Measurements from ENCODE around the gene EIF3M. TPM values are rescaled to one million over a fixed set of nuclear protein-coding genes. Genes with fewer than 3 reads are reported as not detected.
"Not testable (repeated sequence)": the region's sequence is repeated elsewhere in the genome, so short reads cannot be mapped to it uniquely, and the experiment has no call there.

EIF3M gene
- total and polyA plus RNA-seq, 7 donors, result 135 to 435 (median 197) TPM

DNA sequence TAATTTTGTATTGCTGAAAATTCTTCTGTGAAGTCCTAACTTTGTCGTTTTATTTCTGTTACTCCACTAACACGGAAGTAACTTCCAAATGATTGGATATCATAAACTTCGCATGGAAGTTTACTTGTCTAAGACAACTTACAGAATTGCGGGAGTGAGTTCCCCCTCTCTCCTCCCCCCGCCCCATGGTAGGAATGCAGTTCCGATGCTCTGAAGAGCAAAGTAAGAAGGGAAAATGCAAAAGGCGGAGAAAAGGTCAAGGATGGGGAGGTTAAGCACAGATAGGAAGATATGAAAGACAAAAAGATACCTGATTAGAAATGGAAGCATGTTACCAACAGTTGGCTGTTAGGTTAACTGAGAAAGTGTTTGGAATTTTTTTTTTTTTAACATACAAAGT lies 1.3 kb downstream of the EIF3M start:
- Histone ChIP-seq H3K4me1 (peaks cover 26% of the 10 kb centered on the region), H3K9me3 (no peaks in the 10 kb centered on the region), H3K27me3 (ENCODE audit: insufficient read depth in 3 of 3, low read length in 2 of 3) (no peaks in the 10 kb centered on the region), H3K27ac (no peak overlapping the region), H3K36me3 (ENCODE audit: insufficient read depth in 1 of 2, low read depth in 1 of 2) (peaks cover 0 to 22% of the 10 kb centered on the region in 2 donors), H3K4me3 (peak overlapping the region; percentile 77)
- no peak for DNase-seq
- TF ChIP-seq, protein P1, sequence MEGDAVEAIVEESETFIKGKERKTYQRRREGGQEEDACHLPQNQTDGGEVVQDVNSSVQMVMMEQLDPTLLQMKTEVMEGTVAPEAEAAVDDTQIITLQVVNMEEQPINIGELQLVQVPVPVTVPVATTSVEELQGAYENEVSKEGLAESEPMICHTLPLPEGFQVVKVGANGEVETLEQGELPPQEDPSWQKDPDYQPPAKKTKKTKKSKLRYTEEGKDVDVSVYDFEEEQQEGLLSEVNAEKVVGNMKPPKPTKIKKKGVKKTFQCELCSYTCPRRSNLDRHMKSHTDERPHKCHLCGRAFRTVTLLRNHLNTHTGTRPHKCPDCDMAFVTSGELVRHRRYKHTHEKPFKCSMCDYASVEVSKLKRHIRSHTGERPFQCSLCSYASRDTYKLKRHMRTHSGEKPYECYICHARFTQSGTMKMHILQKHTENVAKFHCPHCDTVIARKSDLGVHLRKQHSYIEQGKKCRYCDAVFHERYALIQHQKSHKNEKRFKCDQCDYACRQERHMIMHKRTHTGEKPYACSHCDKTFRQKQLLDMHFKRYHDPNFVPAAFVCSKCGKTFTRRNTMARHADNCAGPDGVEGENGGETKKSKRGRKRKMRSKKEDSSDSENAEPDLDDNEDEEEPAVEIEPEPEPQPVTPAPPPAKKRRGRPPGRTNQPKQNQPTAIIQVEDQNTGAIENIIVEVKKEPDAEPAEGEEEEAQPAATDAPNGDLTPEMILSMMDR (IDR thresholded peaks at IDR 0.05), result no peak
- ATAC-seq, result no peak
- WGBS, 3 donors, result 15 to 20% (median 18%) methylated on average over 7 of the region's 7 CpGs
- intact Hi-C loops (cut with DNase I), result loop anchor here (5.0 to 10.0 kb wide), 2 partner anchors 310 to 1307 kb away; partner anchors contain the start of genes LMO2 (in 1 of the 2) and QSER1 (in 1 of the 2)

- no peaks in the 10 kb centered on the region for H3K9me3 ChIP-seq
- no peak overlapping the region for H3K4me3 ChIP-seq
- 73 to 83% (median 79%) methylated on average over 4 of the region's 4 CpGs for WGBS, 3 donors
- no peaks in the 10 kb centered on the region for H3K27me3 ChIP-seq (ENCODE audit: insufficient read depth in 3 of 3, low read length in 2 of 3)
- H3K36me3 ChIP-seq (ENCODE audit: insufficient read depth in 1 of 2, low read depth in 1 of 2), result peaks cover 8 to 40% of the 10 kb centered on the region in 2 donors
- intact Hi-C loops (cut with DNase I), result loop anchor here in 1 of 2 donors (10.0 kb wide), 1 partner anchor 308 kb away; the partner anchor contains the start of gene QSER1
- H3K27ac ChIP-seq, result no peak overlapping the region
- ATAC-seq, result no peak
- peaks cover 26% of the 10 kb centered on the region for H3K4me1 ChIP-seq
- no peak for DNase-seq
- TF ChIP-seq, protein P1 (IDR thresholded peaks at IDR 0.05), result no peak
Measured at GRCh38 chr11:32586576-32587190, 3.1 kb downstream of the EIF3M start.

GRCh38 chr11:32594272-32594671 lies 10.6 kb downstream of the EIF3M start:
- no peaks in the 10 kb centered on the region for H3K9me3 ChIP-seq
- no peak overlapping the region for H3K4me3 ChIP-seq
- TF ChIP-seq, protein P1 (IDR thresholded peaks at IDR 0.05), result no peak
- no peaks in the 10 kb centered on the region for H3K27me3 ChIP-seq (ENCODE audit: insufficient read depth in 3 of 3, low read length in 2 of 3)
- H3K27ac ChIP-seq, result no peak overlapping the region
- peaks cover 24 to 100% of the 10 kb centered on the region in 2 donors for H3K36me3 ChIP-seq (ENCODE audit: insufficient read depth in 1 of 2, low read depth in 1 of 2)
- intact Hi-C loops (cut with DNase I), result no loop called here
- DNase-seq (no peak), ATAC-seq (no peak)
- no peaks in the 10 kb centered on the region for H3K4me1 ChIP-seq

DNA sequence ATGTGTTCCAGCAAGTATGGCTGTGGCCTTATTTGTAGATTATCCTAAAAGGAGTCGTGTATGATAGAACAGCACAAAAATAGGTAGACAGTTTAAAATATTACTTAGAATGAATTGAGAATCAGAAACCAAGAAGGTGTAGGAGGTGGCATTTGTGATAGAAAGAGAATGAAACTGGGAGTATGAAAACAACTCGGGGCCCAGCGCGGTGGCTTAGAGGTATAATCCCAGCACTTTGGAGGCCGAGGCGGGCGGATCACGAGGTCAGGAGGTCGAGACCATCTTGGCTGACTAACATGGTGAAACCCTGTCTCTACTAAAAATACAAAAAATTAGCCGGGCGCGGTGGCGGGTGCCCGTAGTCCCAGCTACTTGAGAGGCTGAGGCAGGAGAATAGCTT lies 12.5 kb downstream of the EIF3M start:
- H3K4me3 ChIP-seq; ATAC-seq; H3K9me3 ChIP-seq; DNase-seq; intact Hi-C loops (cut with DNase I); H3K27ac ChIP-seq; H3K4me1 ChIP-seq; H3K27me3 ChIP-seq (ENCODE audit: insufficient read depth in 3 of 3, low read length in 2 of 3): not testable (repeated sequence)
- 96 to 98% (median 98%) methylated on average over 11 to 14 of the region's 14 CpGs for WGBS, 3 donors
- peaks cover 26 to 99% of the 10 kb centered on the region in 2 donors for H3K36me3 ChIP-seq (ENCODE audit: insufficient read depth in 1 of 2, low read depth in 1 of 2)

- 79 to 91% (median 87%) methylated on average over 1 of the region's 1 CpG for WGBS, 3 donors
- TF ChIP-seq, protein P1 (IDR thresholded peaks at IDR 0.05), result no peak
- no peak overlapping the region for H3K27ac ChIP-seq
- DNase-seq (no peak), ATAC-seq (no peak)
- H3K27me3 ChIP-seq (ENCODE audit: insufficient read depth in 3 of 3, low read length in 2 of 3), result no peaks in the 10 kb centered on the region
- no peaks in the 10 kb centered on the region for H3K9me3 ChIP-seq
- H3K36me3 ChIP-seq (ENCODE audit: insufficient read depth in 1 of 2, low read depth in 1 of 2), result peaks cover 10 to 99% of the 10 kb centered on the region in 2 donors
- intact Hi-C loops (cut with DNase I), result no loop called here
- no peak overlapping the region for H3K4me3 ChIP-seq
- no peaks in the 10 kb centered on the region for H3K4me1 ChIP-seq
Measured at GRCh38 chr11:32597921-32598320, 14.3 kb downstream of the EIF3M start.
